T-helper 17 cell (primary cell): ENCODE data around the gene DHRS7. TPM values are rescaled to one million over a fixed set of nuclear protein-coding genes. Genes with fewer than 3 reads are reported as not detected.

Experiments
- ATAC-seq: fragments of 150-1000 bp; cut with Tn5 transposase; 2 replicates; pipeline ENCODE4 v1.10.0; 2021; ENCODE audit warnings: mild to moderate bottlenecking, moderate library complexity
- DNase-seq, 3 donors: peaks; one replicate each; pipeline versions ENCODE4 v3.0.0 to v3.0.0-alpha.2; 2020 to 2021
- H3K9me3 ChIP-seq: one replicate; pipeline ENCODE4 v1.7.0; 2013; ENCODE audit warnings: low read length, mild to moderate bottlenecking; ENCODE audit not compliant: control insufficient read depth, poor library complexity, severe bottlenecking
- H3K27ac Mint-ChIP-seq: one replicate; pipeline ENCODE4 v1.8.0; 2022; ENCODE audit warnings: mild to moderate bottlenecking, moderate library complexity, mixed read lengths
- H3K27me3 Mint-ChIP-seq: one replicate; pipeline ENCODE4 v1.8.0; 2022; ENCODE audit warnings: mixed read lengths
- H3K36me3 Mint-ChIP-seq: one replicate; pipeline ENCODE4 v1.8.0; 2022; ENCODE audit warnings: low read depth, mixed read lengths
- H3K4me1 Mint-ChIP-seq: one replicate; pipeline ENCODE4 v1.8.0; 2022; ENCODE audit warnings: mild to moderate bottlenecking, mixed read lengths
- H3K4me3 Mint-ChIP-seq: one replicate; pipeline ENCODE4 v1.8.0; 2022; ENCODE audit warnings: mild to moderate bottlenecking, moderate library complexity, mixed read lengths
- total RNA-seq, 4 donors: library from RNA in 2 of 4; stranded (reverse) in 2 of 4; gene quantifications; one replicate each; pipeline ENCODE4 v1.2.3 and lab custom pipeline; 2022 to 2026

DHRS7 gene
- total RNA-seq, 2 donors from 2014 or later: 44.8 to 48.0 TPM

GRCh38 chr14:60178164-60178563 is 13.0 kb upstream of the DHRS7 start:
- no peaks in the 10 kb centered on the region for H3K9me3 ChIP-seq
- DNase-seq: no peak
- peaks cover 2% of the 10 kb centered on the region for H3K4me1 Mint-ChIP-seq
- no peaks in the 10 kb centered on the region for H3K36me3 Mint-ChIP-seq
- H3K27ac Mint-ChIP-seq: no peak overlapping the region
- ATAC-seq: no peak
- H3K4me3 Mint-ChIP-seq: no peak overlapping the region
- H3K27me3 Mint-ChIP-seq: peaks cover 19% of the 10 kb centered on the region

- DNase-seq: no peak
- Mint-ChIP-seq H3K4me1 (peaks cover 2% of the 10 kb centered on the region), H3K27me3 (peaks cover 19% of the 10 kb centered on the region), H3K27ac (peak overlapping the region; percentile 1), H3K4me3 (no peak overlapping the region), H3K36me3 (no peaks in the 10 kb centered on the region)
- ATAC-seq: no peak
- H3K9me3 ChIP-seq: no peaks in the 10 kb centered on the region
Measured at GRCh38 chr14:60175255-60175902, 10.2 kb upstream of the DHRS7 start.

- H3K4me1 Mint-ChIP-seq: peaks cover 3% of the 10 kb centered on the region
Measured at GRCh38 chr14:60174352-60175254, 9.4 kb upstream of the DHRS7 start.

GRCh38 chr14:60171690-60172089 is 6.5 kb upstream of the DHRS7 start:
- peaks cover 5% of the 10 kb centered on the region for H3K4me1 Mint-ChIP-seq
- no peak for DNase-seq
- H3K36me3 Mint-ChIP-seq: no peaks in the 10 kb centered on the region
- ATAC-seq: no peak
- H3K27ac Mint-ChIP-seq: no peak overlapping the region
- H3K9me3 ChIP-seq: no peaks in the 10 kb centered on the region
- no peak overlapping the region for H3K4me3 Mint-ChIP-seq
- H3K27me3 Mint-ChIP-seq: peaks cover 19% of the 10 kb centered on the region

More at GRCh38 chr14:60174352-60175254, 9.4 kb upstream of the DHRS7 start:
- ATAC-seq: no peak
- DNase-seq: no peak
- H3K27ac Mint-ChIP-seq: no peak overlapping the region
- no peaks in the 10 kb centered on the region for H3K36me3 Mint-ChIP-seq
- no peaks in the 10 kb centered on the region for H3K9me3 ChIP-seq
- H3K27me3 Mint-ChIP-seq: peaks cover 19% of the 10 kb centered on the region
- no peak overlapping the region for H3K4me3 Mint-ChIP-seq

- peaks cover 19% of the 10 kb centered on the region for H3K27me3 Mint-ChIP-seq
Measured at GRCh38 chr14:60170948-60171347, 5.8 kb upstream of the DHRS7 start.

GRCh38 chr14:60169722-60170121 is 4.5 kb upstream of the DHRS7 start:
- DNase-seq: no peak
- H3K9me3 ChIP-seq: no peaks in the 10 kb centered on the region
- H3K4me1 Mint-ChIP-seq: peaks cover 17% of the 10 kb centered on the region
- no peak for ATAC-seq
- H3K36me3 Mint-ChIP-seq: no peaks in the 10 kb centered on the region
- no peak overlapping the region for H3K27ac Mint-ChIP-seq
- H3K4me3 Mint-ChIP-seq: no peak overlapping the region
- H3K27me3 Mint-ChIP-seq: peaks cover 7% of the 10 kb centered on the region

More at GRCh38 chr14:60170948-60171347, 5.8 kb upstream of the DHRS7 start:
- Mint-ChIP-seq H3K36me3 (no peaks in the 10 kb centered on the region), H3K27ac (no peak overlapping the region), H3K4me1 (peaks cover 13% of the 10 kb centered on the region), H3K4me3 (no peak overlapping the region)
- ATAC-seq (no peak), DNase-seq (no peak)
- H3K9me3 ChIP-seq: no peaks in the 10 kb centered on the region

- Mint-ChIP-seq H3K27ac (peak overlapping the region; percentile 98), H3K36me3 (no peaks in the 10 kb centered on the region), H3K4me1 (peaks cover 30% of the 10 kb centered on the region), H3K4me3 (peak overlapping the region; percentile 95), H3K27me3 (no peaks in the 10 kb centered on the region)
- DNase-seq: no peak
- no peaks in the 10 kb centered on the region for H3K9me3 ChIP-seq
- ATAC-seq: no peak
Measured at GRCh38 chr14:60166142-60166541, 944 bp upstream of the DHRS7 start.

- H3K27ac Mint-ChIP-seq: peak overlapping the region; percentile 98
- DNase-seq (no peak), ATAC-seq (peak; percentile 8)
- H3K4me3 Mint-ChIP-seq: peak overlapping the region; percentile 95
- peaks cover 35% of the 10 kb centered on the region for H3K4me1 Mint-ChIP-seq
- H3K27me3 Mint-ChIP-seq: no peaks in the 10 kb centered on the region
- H3K36me3 Mint-ChIP-seq: no peaks in the 10 kb centered on the region
- H3K9me3 ChIP-seq: no peaks in the 10 kb centered on the region
Measured at GRCh38 chr14:60165547-60165876, 314 bp upstream of the DHRS7 start.

- DNase-seq (no peak), ATAC-seq (no peak)
- Mint-ChIP-seq H3K36me3 (no peaks in the 10 kb centered on the region), H3K4me3 (peak overlapping the region; percentile 95), H3K27ac (peak overlapping the region; percentile 98), H3K27me3 (no peaks in the 10 kb centered on the region), H3K4me1 (peaks cover 38% of the 10 kb centered on the region)
- H3K9me3 ChIP-seq: no peaks in the 10 kb centered on the region
Measured at GRCh38 chr14:60164404-60164711, 840 bp downstream of the DHRS7 start.

- H3K9me3 ChIP-seq: no peaks in the 10 kb centered on the region
- DNase-seq (no peak), ATAC-seq (no peak)
- Mint-ChIP-seq H3K27me3 (no peaks in the 10 kb centered on the region), H3K36me3 (no peaks in the 10 kb centered on the region), H3K4me1 (peaks cover 43% of the 10 kb centered on the region), H3K4me3 (no peak overlapping the region), H3K27ac (no peak overlapping the region)
Measured at GRCh38 chr14:60163693-60164092, 1.5 kb downstream of the DHRS7 start.

GRCh38 chr14:60161196-60162107 is 3.7 kb downstream of the DHRS7 start:
- no peaks in the 10 kb centered on the region for H3K27me3 Mint-ChIP-seq
- no peak for ATAC-seq
- H3K4me3 Mint-ChIP-seq: peak overlapping the region; percentile 58
- peak overlapping the region; percentile 83 for H3K27ac Mint-ChIP-seq
- no peaks in the 10 kb centered on the region for H3K9me3 ChIP-seq
- H3K4me1 Mint-ChIP-seq: peaks cover 52% of the 10 kb centered on the region
- H3K36me3 Mint-ChIP-seq: no peaks in the 10 kb centered on the region
- DNase-seq: no peak

GRCh38 chr14:60160422-60160821 is 4.8 kb downstream of the DHRS7 start:
- no peaks in the 10 kb centered on the region for H3K9me3 ChIP-seq
- Mint-ChIP-seq H3K27me3 (no peaks in the 10 kb centered on the region), H3K4me1 (peaks cover 48% of the 10 kb centered on the region), H3K36me3 (no peaks in the 10 kb centered on the region), H3K4me3 (no peak overlapping the region), H3K27ac (peak overlapping the region; percentile 83)
- no peak for DNase-seq
- no peak for ATAC-seq

- ATAC-seq (no peak), DNase-seq (no peak)
- no peaks in the 10 kb centered on the region for H3K27me3 Mint-ChIP-seq
- H3K36me3 Mint-ChIP-seq: peaks cover 2% of the 10 kb centered on the region
- peaks cover 52% of the 10 kb centered on the region for H3K4me1 Mint-ChIP-seq
- peak overlapping the region; percentile 95 for H3K27ac Mint-ChIP-seq
- H3K9me3 ChIP-seq: no peaks in the 10 kb centered on the region
- peak overlapping the region; percentile 15 for H3K4me3 Mint-ChIP-seq
Measured at GRCh38 chr14:60154671-60155070, 10.5 kb downstream of the DHRS7 start.
